Measurements from ENCODE around the gene CACNA1B. TPM values are rescaled to one million over a fixed set of nuclear protein-coding genes. Genes with fewer than 3 reads are reported as not detected.

The CACNA1B gene
- total RNA-seq, 1 donor from 2014 or later = 0.84 TPM

DNA sequence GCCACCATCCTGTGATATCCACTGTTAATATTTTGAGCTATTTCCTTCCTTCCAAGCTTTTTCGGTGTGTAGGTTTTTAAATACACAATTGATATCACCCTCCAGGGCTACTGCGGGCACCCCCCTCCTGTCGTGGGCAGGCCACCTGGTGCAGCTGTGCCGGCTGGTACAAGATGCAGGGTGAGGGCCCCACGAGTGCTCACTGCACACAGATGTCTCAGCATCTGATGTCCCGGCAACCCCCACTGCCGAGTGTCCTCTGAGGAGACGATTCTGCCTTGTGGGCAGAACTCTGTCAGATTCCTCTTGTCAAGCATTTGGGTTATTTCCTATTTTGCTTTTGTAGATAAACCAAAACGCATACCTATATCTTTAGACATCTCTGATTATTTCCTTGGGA lies 25.1 kb downstream of the CACNA1B start:
- TF ChIP-seq, protein P1, sequence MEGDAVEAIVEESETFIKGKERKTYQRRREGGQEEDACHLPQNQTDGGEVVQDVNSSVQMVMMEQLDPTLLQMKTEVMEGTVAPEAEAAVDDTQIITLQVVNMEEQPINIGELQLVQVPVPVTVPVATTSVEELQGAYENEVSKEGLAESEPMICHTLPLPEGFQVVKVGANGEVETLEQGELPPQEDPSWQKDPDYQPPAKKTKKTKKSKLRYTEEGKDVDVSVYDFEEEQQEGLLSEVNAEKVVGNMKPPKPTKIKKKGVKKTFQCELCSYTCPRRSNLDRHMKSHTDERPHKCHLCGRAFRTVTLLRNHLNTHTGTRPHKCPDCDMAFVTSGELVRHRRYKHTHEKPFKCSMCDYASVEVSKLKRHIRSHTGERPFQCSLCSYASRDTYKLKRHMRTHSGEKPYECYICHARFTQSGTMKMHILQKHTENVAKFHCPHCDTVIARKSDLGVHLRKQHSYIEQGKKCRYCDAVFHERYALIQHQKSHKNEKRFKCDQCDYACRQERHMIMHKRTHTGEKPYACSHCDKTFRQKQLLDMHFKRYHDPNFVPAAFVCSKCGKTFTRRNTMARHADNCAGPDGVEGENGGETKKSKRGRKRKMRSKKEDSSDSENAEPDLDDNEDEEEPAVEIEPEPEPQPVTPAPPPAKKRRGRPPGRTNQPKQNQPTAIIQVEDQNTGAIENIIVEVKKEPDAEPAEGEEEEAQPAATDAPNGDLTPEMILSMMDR (IDR thresholded peaks at IDR 0.05; ENCODE audit: insufficient read depth, low read length, poor library complexity, severe bottlenecking) = no peak
- Histone ChIP-seq H3K4me3 (ENCODE audit: low read depth, low read length) (no peak overlapping the region), H3K36me3 (ENCODE audit: control insufficient read depth, insufficient read depth, low read length) (no peaks in the 10 kb centered on the region), H3K27me3 (ENCODE audit: control insufficient read depth, insufficient read depth, low read length) (no peaks in the 10 kb centered on the region)
- no peak for DNase-seq (ENCODE audit: low read depth)

DNA sequence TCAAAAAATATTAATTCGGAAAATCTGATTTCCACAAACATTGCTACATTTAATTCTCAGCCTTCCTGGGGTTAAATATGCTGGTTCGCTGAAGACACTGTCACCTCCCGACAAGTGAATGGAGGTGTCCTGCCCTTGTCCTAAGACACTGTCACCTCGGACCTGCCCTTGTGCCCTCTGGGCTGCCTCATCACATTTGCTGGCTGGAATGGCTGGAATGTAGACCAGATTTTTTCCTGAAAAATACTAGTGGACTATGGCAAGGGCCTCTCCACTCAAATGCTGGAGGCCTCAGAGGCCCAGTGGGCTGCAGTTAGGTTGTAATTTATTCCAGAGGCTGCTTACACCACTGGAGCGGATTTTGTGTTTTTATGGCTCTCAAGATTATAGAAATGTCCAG lies 28.2 kb downstream of the CACNA1B start:
- no peak for DNase-seq (ENCODE audit: low read depth)
- Histone ChIP-seq H3K36me3 (ENCODE audit: control insufficient read depth, insufficient read depth, low read length) (no peaks in the 10 kb centered on the region), H3K4me3 (ENCODE audit: low read depth, low read length) (no peak overlapping the region), H3K27me3 (ENCODE audit: control insufficient read depth, insufficient read depth, low read length) (no peaks in the 10 kb centered on the region)
- TF ChIP-seq, protein P1 (IDR thresholded peaks at IDR 0.05; ENCODE audit: insufficient read depth, low read length, poor library complexity, severe bottlenecking) = no peak

DNA sequence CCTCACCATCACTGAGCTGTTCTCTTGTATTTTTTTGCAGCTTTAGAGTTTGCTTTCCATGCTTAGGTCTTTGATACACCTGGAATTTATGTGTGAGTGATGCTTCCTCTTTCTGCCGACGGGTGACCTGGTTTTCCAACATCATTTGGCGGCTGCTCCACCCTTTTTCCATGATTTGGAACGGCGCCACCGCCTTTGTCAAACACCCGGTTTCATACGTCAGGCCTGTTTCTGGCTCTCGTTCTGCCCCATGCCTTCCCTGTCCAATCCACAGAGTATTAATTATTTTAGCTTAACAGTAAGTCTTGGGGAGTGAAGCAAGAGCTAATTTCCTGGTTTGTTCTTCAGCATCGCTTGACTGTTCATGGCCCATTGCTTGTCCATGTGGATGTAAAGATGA lies 30.2 kb downstream of the CACNA1B start:
- no peak for DNase-seq (ENCODE audit: low read depth)
- Histone ChIP-seq H3K27me3 (ENCODE audit: control insufficient read depth, insufficient read depth, low read length) (no peaks in the 10 kb centered on the region), H3K36me3 (ENCODE audit: control insufficient read depth, insufficient read depth, low read length) (no peaks in the 10 kb centered on the region), H3K4me3 (ENCODE audit: low read depth, low read length) (no peak overlapping the region)
- TF ChIP-seq, protein P1 (IDR thresholded peaks at IDR 0.05; ENCODE audit: insufficient read depth, low read length, poor library complexity, severe bottlenecking) = no peak

DNA sequence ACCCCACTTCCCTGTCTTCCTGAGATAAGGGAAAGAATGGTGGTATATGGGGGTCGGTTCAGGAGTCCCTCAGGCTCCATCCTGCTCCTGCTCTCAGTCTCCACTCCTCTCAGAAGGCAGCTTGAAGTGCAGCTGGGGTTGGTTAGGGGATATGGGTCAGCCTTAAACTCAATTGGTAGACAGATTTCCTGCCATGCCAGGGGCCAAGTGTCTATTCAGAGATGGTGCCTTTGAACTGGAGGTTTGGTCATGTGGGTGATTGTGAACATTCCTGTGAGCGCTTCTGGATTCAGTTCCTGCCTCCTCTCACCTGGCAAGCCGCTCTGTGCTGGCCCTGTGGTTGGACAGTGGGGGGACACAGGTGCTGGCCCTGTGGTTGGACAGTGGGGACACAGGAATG lies 35.1 kb downstream of the CACNA1B start:
- TF ChIP-seq, protein P1 (IDR thresholded peaks at IDR 0.05; ENCODE audit: insufficient read depth, low read length, poor library complexity, severe bottlenecking) = no peak
- no peak overlapping the region for H3K4me3 ChIP-seq (ENCODE audit: low read depth, low read length)
- no peak for DNase-seq (ENCODE audit: low read depth)
- no peaks in the 10 kb centered on the region for H3K27me3 ChIP-seq (ENCODE audit: control insufficient read depth, insufficient read depth, low read length)
- no peaks in the 10 kb centered on the region for H3K36me3 ChIP-seq (ENCODE audit: control insufficient read depth, insufficient read depth, low read length)

DNA sequence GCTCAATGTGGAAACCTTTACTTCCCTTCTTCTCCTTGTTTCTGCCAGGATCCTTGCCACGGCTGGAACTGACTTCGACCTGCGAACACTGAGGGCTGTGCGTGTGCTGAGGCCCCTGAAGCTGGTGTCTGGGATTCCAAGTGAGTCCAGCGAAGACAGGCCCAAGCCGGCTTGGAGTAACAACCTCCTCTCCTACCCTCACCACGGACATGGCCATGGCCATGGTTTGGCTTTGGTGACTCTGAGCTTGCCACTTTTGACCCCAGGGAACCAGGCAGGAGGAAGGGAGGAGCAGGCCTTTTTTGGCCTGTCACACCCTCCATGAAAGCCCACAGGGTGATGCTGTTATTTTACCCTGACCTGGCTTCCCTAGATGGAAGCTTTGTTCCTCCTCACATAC lies 35.5 kb downstream of the CACNA1B start:
- H3K4me3 ChIP-seq (ENCODE audit: low read depth, low read length) = no peak overlapping the region
- DNase-seq (ENCODE audit: low read depth) = no peak
- H3K27me3 ChIP-seq (ENCODE audit: control insufficient read depth, insufficient read depth, low read length) = no peaks in the 10 kb centered on the region
- TF ChIP-seq, protein P1 (IDR thresholded peaks at IDR 0.05; ENCODE audit: insufficient read depth, low read length, poor library complexity, severe bottlenecking) = no peak
- H3K36me3 ChIP-seq (ENCODE audit: control insufficient read depth, insufficient read depth, low read length) = no peaks in the 10 kb centered on the region
